PC-9 (cell line): Measurements from ENCODE around the gene DYNLRB2.

Experiments used
- CTCF ChIP-seq: fragments of 200-600 bp; sonication (generic); conservative IDR thresholded peaks from 2 replicates; pipeline ENCODE4 v1.6.1; 2017; ENCODE audit warnings: mixed run types, antibody characterized with exemption, mild to moderate bottlenecking, moderate library complexity
- EZH2 ChIP-seq: fragments of 200-600 bp; sonication (generic); IDR thresholded peaks from 2 replicates; pipeline ENCODE4 v1.8.0; 2017; ENCODE audit warnings: antibody characterized with exemption, low read depth

- TF ChIP-seq CTCF, result no peak
- TF ChIP-seq EZH2, result no peak
Observed at GRCh38 chr16:80525420-80525819, 15.4 kb upstream of the DYNLRB2 start.
